IMR-90 (cell line): ENCODE data around the gene MRPL17. TPM values are rescaled to one million over a fixed set of nuclear protein-coding genes. Genes with fewer than 3 reads are reported as not detected.

ENCODE experiments used
- ATAC-seq: fragments of 200-7000 bp; cut with Tn5 transposase; 2 replicates; pipeline ENCODE4 v1.9.1; 2020; ENCODE audit warnings: low read depth, mild to moderate bottlenecking, moderate library complexity
- BruUV-seq: library from RNA; stranded (reverse); fragments of 400-500 nt; replicated peaks from 2 replicates; lab custom pipeline; 2021; lab: Mats Ljungman, UMichigan
- CTCF ChIA-PET: fragments of 300-600 bp; formaldehyde crosslinking; extraction: SDS; loops from one replicate; lab custom pipeline; 2021; ENCODE audit warnings: antibody characterized with exemption; lab: Yijun Ruan, JAX
- POLR2A ChIA-PET: fragments of 300-600 bp; sonication (Branson Sonifier 250); formaldehyde crosslinking; loops from one replicate; lab custom pipeline; 2022; ENCODE audit warnings: antibody characterized with exemption; ENCODE audit not compliant: unreplicated experiment; lab: Charles Lee
- DNase-seq: peaks from one replicate; pipeline ENCODE4 v3.0.0; 2013
- H2AFZ ChIP-seq: replicated peaks from 2 replicates; pipeline ENCODE3; 2013; ENCODE audit warnings: low read length, mild to moderate bottlenecking; ENCODE audit not compliant: poor library complexity
- H2AK5ac ChIP-seq: 2 replicates; pipeline ENCODE4 v1.6.1; 2013; ENCODE audit warnings: low read depth, low read length, inconsistent platforms
- H2AK9ac ChIP-seq: replicated peaks from 2 replicates; pipeline ENCODE3; 2013; ENCODE audit warnings: mild to moderate bottlenecking, low read depth, low read length, moderate library complexity; ENCODE audit not compliant: poor library complexity
- H2BK120ac ChIP-seq: 2 replicates; pipeline ENCODE4 v1.6.1; 2013; ENCODE audit warnings: low read depth, low read length, inconsistent platforms
- H2BK15ac ChIP-seq: 3 replicates; pipeline ENCODE4 v1.6.1; 2013; ENCODE audit warnings: low read depth, low read length, inconsistent platforms
- H2BK20ac ChIP-seq: 2 replicates; pipeline ENCODE4 v1.6.1; 2013; ENCODE audit warnings: low read depth, mild to moderate bottlenecking, inconsistent platforms, low read length, moderate library complexity
- H2BK5ac ChIP-seq: 2 replicates; pipeline ENCODE4 v1.6.1; 2013; ENCODE audit warnings: mild to moderate bottlenecking, low read depth, low read length, inconsistent platforms; ENCODE audit not compliant: poor library complexity, severe bottlenecking
- H3K14ac ChIP-seq: replicated peaks from 2 replicates; pipeline ENCODE4 v1.6.1; 2013; ENCODE audit warnings: low read depth, low read length, inconsistent platforms
- H3K18ac ChIP-seq: 2 replicates; pipeline ENCODE4 v1.6.1; 2013; ENCODE audit warnings: low read depth, low read length, control low read depth
- H3K23ac ChIP-seq: 2 replicates; pipeline ENCODE4 v1.6.1; 2013; ENCODE audit warnings: low read depth, low read length, inconsistent platforms
- H3K27ac ChIP-seq: 2 replicates; pipeline ENCODE4 v1.5.1; 2013; ENCODE audit warnings: mild to moderate bottlenecking, control low read depth, low read length; ENCODE audit not compliant: insufficient read depth
- H3K27me3 ChIP-seq: 2 replicates; pipeline ENCODE4 v1.6.1; 2013; ENCODE audit warnings: low read length; ENCODE audit not compliant: control insufficient read depth, insufficient read depth
- H3K36me3 ChIP-seq: 2 replicates; pipeline ENCODE4 v1.6.1; 2013; ENCODE audit warnings: low read length, mixed read lengths; ENCODE audit not compliant: control insufficient read depth, insufficient read depth
- H3K4ac ChIP-seq: 2 replicates; pipeline ENCODE4 v1.6.1; 2013; ENCODE audit warnings: low read depth, low read length, inconsistent platforms
- H3K4me1 ChIP-seq: 2 replicates; pipeline ENCODE4 v1.6.1; 2013; ENCODE audit warnings: low read length, mixed read lengths; ENCODE audit not compliant: control insufficient read depth, insufficient read depth
- H3K4me2 ChIP-seq: 2 replicates; pipeline ENCODE4 v1.6.1; 2013; ENCODE audit warnings: low read depth, mild to moderate bottlenecking, control low read depth, low read length, moderate library complexity
- H3K4me3 ChIP-seq: 2 replicates; pipeline ENCODE4 v1.5.1; 2013; ENCODE audit warnings: low read depth, mild to moderate bottlenecking, control low read depth, low read length, moderate library complexity; ENCODE audit not compliant: insufficient read depth
- H3K56ac ChIP-seq: 2 replicates; pipeline ENCODE4 v1.6.1; 2013; ENCODE audit warnings: low read length, inconsistent platforms; ENCODE audit not compliant: insufficient read depth; ENCODE audit errors: extremely low read depth
- H3K79me1 ChIP-seq, 2 experiments: 2 replicates each; pipeline ENCODE4 v1.6.1; 2013; ENCODE audit warnings: low read length in 2 of 2, inconsistent platforms in 1 of 2, low read depth in 1 of 2
- H3K9ac ChIP-seq: 2 replicates; pipeline ENCODE4 v1.6.1; 2013; ENCODE audit warnings: low read depth, low read length, control low read depth
- H3K9me1 ChIP-seq: 2 replicates; pipeline ENCODE4 v1.6.1; 2013; ENCODE audit warnings: low read length, inconsistent platforms; ENCODE audit not compliant: insufficient read depth
- H3K9me3 ChIP-seq: 2 replicates; pipeline ENCODE4 v1.6.1; 2013; ENCODE audit warnings: low read length; ENCODE audit not compliant: control insufficient read depth, insufficient read depth
- H4K20me1 ChIP-seq: 2 replicates; pipeline ENCODE4 v1.6.1; 2013; ENCODE audit warnings: low read length, inconsistent platforms; ENCODE audit not compliant: insufficient read depth
- H4K5ac ChIP-seq: 2 replicates; pipeline ENCODE4 v1.6.1; 2013; ENCODE audit warnings: mild to moderate bottlenecking, low read depth, low read length, control low read depth
- H4K8ac ChIP-seq, 2 experiments: 2 replicates each; pipeline ENCODE4 v1.6.1; 2013; ENCODE audit warnings: low read depth in 2 of 2, low read length in 2 of 2, control low read depth in 1 of 2, inconsistent platforms in 1 of 2
- H4K91ac ChIP-seq: 2 replicates; pipeline ENCODE4 v1.6.1; 2013; ENCODE audit warnings: low read depth, low read length, inconsistent platforms; ENCODE audit not compliant: insufficient read depth
- CEBPB ChIP-seq: IDR thresholded peaks from 2 replicates; pipeline ENCODE4 v1.6.1; 2012; ENCODE audit warnings: low read depth, low read length, improper control_type of control experiment
- MAFK ChIP-seq: IDR thresholded peaks from 2 replicates; pipeline ENCODE4 v1.6.1; 2012; ENCODE audit warnings: low read depth, low read length, improper control_type of control experiment
- NFE2L2 ChIP-seq: fragments of 150-350 bp; IDR thresholded peaks from 2 replicates; pipeline ENCODE4 v1.6.1; 2016; ENCODE audit warnings: low read depth, mild to moderate bottlenecking, low read length
- dilution Hi-C: fragments of 300-500 bp; cut with HindIII; formaldehyde crosslinking; loops from one replicate; pipeline ENCODE4 v1.14.3; 2018; ENCODE audit warnings: low sequenced_read_pairs; ENCODE audit not compliant: unreplicated experiment
- in situ Hi-C: fragments of 300-500 bp; cut with MboI; formaldehyde crosslinking; loops from 3 replicates; pipeline ENCODE4 v1.14.3; 2019; ENCODE audit warnings: low sequenced_read_pairs, inconsistent platforms, mixed read lengths
- intact Hi-C: fragments of 100-400 bp; cut with micrococcal nuclease; formaldehyde crosslinking; loops from 2 replicates; pipeline ENCODE4 v1.10.0; 2022
- polyA plus RNA-seq, 3 experiments: library from polyadenylated mRNA; depleted of rRNA; stranded (reverse); fragments of >200 nt; gene quantifications; 2 replicates each; pipeline ENCODE4 v1.2.3, GENCODE V29; 2012; ENCODE audit warnings: low replicate concordance in 1 of 3
- total RNA-seq: library from RNA; depleted of rRNA; stranded (reverse); fragments of >200 nt; gene quantifications from 2 replicates; pipeline ENCODE4 v1.2.3, GENCODE V29; 2012

Gene MRPL17
- total and polyA plus RNA-seq, 2 of the 4 experiments (the other 2 are of a cell fraction): 70.3 to 85.2 TPM

DNA sequence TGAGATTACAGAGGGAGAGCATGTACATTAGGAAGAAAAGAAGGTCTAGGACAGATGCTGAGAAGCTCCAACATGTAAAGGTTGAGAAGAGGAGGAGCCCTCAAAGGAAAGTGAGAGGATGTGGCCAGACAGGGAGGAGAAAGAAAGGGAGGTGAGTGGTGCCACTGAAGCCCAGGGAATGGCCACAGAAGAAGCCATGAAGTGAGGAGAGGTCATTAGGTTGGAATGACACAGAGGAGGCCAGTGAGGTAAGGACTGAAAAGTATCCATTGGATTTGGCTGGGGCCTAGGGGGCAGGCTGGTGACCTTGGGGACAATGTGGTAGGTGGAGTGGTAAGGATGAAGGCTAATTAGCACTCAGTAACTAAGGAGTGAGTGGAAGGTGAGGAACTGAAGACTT, 24.5 kb downstream of the MRPL17 start:
- Histone ChIP-seq H2AFZ (no peak overlapping the region), H4K5ac (no peak overlapping the region), H3K9ac (no peak overlapping the region), H2BK15ac (no peak overlapping the region), H2BK20ac (no peak overlapping the region), H3K4me2 (no peak overlapping the region), H3K4me1 (peaks cover 5% of the 10 kb centered on the region), H4K8ac (no peak overlapping the region), H3K9me1 (peaks cover 17% of the 10 kb centered on the region), H2AK9ac (no peak overlapping the region), H4K91ac (no peak overlapping the region), H2BK120ac (no peak overlapping the region), H3K56ac (no peak overlapping the region), H2AK5ac (no peak overlapping the region), H3K27me3 (peaks cover 13% of the 10 kb centered on the region), H3K4me3 (no peak overlapping the region), H3K9me3 (no peaks in the 10 kb centered on the region), H3K79me1 (peaks cover 3 to 14% of the 10 kb centered on the region in 2 experiments; a peak in 2 of 4 replicates), H3K14ac (no peak overlapping the region), H3K36me3 (no peaks in the 10 kb centered on the region), H4K20me1 (no peaks in the 10 kb centered on the region), H3K4ac (no peak overlapping the region), H3K23ac (no peak overlapping the region), H2BK5ac (no peak overlapping the region), H3K27ac (no peak overlapping the region), H3K18ac (no peak overlapping the region)
- ChIA-PET POLR2A (no interaction called here), CTCF (no interaction called here)
- intact Hi-C loops: no loop called here
- no TSS peak for BruUV-seq
- no peak for TF ChIP-seq CEBPB
- TF ChIP-seq MAFK: no peak
- no peak for TF ChIP-seq NFE2L2
- ATAC-seq: no peak
- no peak for DNase-seq
- dilution Hi-C loops: no loop called here
- in situ Hi-C loops: no loop called here
